NCI-H460 (cell line): ENCODE results near the gene GIGYF2. TPM values are rescaled to one million over a fixed set of nuclear protein-coding genes. Genes with fewer than 3 reads are reported as not detected.
A peak's percentile ranks its signal among the peaks of the same experiment; 100 is the strongest.
"Not testable (repeated sequence)": the region's sequence is repeated elsewhere in the genome, so short reads cannot be mapped to it uniquely, and the experiment has no call there.

Experiments used
- DNase-seq: peaks from one replicate; pipeline ENCODE4 v3.0.0-alpha.2; 2016; ENCODE audit warnings: low read depth; ENCODE audit errors: extremely low read depth
- total RNA-seq: library from RNA; depleted of rRNA; stranded (reverse); fragments of >200 nt; shearing (Covaris generic); gene quantifications from 2 replicates; pipeline ENCODE4 v1.2.3, GENCODE V29; 2014

The GIGYF2 gene
- total RNA-seq, 1 experiment from 2014 or later: 64.3 TPM

DNA sequence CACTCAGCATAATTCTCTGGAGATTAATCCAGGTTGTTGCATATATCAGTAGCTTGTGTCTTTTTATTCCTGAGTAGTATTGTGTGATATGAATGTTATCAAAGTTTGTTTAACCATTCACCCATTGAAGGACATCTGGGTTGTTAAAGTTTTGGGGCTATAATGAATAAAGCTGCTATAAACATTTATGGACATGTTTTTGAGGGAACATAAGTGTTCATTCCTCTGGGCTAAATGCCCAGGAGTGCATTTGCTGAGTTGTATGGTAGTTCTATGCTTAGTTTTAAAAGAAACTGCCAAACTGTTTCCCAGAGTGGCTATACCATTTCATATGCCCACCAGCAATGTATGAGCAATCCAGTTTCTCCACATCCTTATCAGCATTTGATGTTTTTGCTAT is 101.1 kb downstream of the GIGYF2 start:
- no peak for DNase-seq

DNA sequence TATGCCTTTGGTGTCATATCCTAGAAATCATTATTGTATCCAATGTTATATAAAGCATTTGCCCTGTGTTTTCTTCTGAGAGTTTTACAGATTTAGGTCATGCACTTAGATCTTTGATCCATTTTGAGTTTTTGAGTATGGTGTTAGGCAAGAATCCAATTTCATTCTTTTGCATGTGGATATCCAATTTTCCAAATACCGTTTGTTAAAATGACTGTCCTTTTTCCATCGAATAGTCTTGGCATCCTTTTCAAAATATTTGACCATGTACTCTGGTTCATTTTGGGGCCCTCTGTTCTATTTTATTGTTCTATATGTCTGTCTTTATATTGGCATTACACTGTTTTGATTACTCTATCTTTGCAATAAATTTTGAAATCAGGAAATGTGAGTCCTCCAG is 103.0 kb downstream of the GIGYF2 start:
- DNase-seq: no peak

DNA sequence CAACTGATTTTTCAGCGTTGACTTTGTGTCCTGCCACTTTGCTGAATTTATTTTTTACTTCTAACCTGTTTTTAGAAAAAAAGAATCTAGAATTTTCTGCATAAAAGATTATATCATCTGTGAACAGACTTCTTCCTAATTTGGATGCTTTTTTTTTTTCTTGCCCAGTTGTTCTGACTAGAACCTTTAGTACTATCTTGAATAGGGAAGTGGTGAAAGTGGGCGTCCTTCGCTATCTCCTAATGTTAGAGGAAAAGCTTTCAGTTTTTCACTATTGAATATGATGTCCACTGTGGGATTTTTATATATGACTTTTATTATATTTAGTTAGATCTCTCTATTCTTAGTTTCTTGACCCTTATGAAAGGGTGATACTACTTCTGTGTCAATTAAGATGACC is 105.0 kb downstream of the GIGYF2 start:
- no peak for DNase-seq

DNA sequence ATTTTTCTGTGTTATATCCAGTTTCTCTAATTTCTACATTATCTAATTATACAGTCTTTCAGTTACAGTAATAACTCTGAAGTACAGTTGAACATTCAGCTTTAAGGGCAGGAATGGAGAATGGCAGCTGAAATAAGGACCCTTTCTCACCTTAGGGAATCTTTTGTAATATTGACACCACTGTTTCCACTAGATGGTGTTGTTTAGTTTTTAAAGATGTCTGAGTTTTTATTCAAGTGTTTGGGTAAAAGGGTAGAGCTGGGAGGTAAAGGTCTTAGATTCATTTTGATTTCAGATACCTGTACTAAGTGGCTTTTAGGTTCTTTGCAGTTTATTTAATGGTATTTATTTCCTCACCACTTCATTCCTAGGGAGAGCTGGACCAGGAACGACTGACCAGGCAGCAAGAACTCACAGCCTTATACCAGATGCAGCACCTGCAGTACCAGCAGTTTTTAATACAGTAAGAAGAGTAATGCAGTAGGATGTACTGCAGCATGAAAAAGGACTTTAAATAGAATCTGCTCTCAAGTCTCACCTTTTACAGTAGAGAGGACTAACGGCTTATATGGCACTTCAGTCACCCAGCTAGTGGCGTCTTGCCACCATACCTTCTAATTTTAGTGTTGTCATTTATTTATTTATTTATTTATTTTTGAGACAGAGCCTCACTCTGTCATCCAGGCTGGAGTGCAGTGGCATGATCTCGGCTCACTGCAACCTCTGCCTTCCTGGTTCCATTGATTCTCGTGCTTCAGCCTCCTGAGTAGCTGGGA is 112.4 kb downstream of the GIGYF2 start:
- DNase-seq: no peak

DNA sequence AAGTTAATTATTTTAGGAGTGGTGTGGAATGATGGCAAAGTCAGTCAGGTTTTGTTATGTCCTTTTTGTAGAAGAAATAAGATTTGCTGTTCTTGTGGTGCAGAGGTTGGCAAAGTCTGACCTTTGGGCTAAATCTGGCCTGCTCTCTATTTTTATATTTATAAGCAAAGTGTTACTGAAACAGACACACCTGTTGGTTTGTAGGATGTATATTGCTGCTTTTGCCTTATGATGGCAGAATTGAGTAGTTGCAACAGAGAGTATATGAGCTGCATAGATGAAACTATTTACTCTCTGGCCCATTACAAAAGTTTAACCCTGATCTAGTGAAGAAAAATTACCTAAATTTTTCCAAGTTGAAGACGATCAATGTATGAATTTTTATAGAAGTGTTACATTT is 113.3 kb downstream of the GIGYF2 start:
- DNase-seq: no peak

DNA sequence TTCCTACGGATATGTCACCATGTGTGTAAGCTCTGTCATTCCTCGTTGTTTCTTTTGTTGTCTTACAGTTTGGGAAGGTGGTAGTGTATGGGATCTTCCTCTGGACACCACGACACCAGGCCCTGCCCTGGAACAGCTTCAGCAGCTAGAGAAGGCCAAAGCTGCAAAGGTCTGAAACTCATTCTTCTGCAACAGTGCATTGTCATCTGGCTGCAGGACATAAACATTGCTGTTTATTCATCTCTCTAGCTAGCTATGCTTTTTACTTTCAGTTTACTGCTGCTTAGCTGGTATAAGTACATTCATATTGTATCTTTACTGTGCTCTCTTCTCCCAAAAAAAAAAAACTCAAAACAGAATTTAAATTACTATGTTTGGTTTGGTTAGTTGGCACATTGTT is 118.4 kb downstream of the GIGYF2 start:
- DNase-seq: no peak

DNA sequence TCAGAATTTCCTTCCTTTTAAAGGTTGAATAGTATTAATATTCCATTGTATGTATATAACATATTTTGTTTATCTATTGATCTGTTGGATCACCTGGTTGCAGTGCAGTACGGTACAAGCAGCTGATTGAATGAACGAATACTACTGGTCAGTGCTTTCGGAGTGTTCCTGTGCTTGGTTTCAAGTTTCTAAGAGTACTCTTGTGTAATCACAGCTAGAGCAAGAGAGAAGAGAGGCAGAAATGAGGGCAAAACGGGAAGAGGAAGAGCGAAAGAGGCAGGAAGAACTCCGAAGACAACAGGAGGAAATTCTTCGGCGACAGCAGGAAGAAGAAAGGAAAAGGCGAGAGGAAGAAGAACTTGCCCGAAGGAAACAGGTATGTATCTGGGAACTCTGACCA is 119.5 kb downstream of the GIGYF2 start:
- no peak for DNase-seq

DNA sequence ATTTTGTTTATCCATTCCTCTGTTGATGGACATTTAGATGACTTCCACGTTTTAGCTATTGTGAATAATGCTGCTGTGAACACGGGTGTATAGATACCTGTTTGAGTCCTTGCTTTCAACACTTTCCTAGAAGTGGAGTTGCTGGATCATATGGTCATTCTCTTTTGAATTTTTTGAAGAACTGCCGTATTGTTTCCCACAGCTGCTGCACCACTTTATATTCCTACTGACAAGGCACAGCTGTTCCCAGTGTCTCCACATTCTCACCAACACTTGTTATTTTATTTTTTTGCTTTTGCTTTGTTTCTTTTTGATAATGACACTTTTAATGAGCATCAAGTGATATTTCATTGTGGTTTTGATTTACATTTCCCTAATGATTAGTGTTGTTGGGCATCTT is 120.6 kb downstream of the GIGYF2 start:
- no peak for DNase-seq

DNA sequence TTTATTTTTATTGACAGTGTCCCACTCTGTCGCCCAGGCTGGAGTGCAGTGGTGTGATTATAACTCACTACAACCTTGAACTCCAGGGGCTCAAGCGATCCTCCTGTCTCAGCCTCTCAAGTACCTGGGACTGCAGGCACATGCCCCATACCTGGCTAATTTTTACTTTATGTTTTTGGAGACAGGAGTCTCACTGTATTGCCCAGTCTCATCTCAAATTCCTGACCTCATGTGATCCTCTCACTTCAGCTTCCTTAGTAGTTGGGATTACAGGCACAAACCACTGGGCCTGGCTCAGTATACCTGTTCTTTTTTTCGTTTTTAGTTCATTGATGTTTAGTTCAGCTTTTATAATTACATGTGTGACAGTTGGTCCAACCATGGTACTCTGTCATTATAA is 132.9 kb downstream of the GIGYF2 start:
- DNase-seq: no peak

DNA sequence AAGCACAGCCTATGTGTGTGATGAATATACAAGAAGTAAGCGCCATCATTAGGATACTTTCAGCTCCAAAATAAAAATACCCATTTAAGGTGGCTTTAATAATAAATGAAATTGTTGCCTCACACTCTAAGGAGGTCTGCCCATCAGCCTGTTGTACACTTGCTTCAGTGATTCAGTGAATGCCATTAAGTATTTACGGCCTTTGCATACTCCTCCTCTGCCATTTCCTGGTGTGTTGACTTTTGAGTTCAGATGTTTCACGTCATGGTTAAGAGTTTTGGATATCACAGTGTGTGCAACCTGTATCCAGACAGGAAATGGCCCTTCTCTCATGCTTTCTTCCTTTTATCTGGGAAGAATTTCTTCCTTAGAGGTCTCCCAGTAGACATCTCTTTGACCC is 134.4 kb downstream of the GIGYF2 start:
- no peak for DNase-seq

DNA sequence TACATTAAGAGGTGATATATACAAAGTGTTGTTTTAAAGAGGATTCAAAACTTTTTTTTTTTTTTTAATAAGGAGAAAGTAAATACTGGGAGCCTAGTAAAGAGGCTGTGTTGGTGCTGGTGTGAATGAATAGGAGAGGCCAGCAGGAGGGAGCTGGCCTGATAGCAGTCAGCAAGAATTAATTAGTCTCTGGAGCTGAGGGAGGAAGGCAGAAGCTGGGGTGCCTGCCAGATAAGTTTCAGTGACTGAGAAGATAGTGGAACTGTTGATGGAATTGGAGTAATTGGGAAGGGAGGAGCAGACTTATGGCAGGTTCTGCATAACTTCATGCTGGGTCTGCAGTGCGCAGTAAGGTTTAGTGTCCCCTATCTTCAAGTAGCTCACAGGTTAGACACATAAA is 136.7 kb downstream of the GIGYF2 start:
- DNase-seq: no peak

DNA sequence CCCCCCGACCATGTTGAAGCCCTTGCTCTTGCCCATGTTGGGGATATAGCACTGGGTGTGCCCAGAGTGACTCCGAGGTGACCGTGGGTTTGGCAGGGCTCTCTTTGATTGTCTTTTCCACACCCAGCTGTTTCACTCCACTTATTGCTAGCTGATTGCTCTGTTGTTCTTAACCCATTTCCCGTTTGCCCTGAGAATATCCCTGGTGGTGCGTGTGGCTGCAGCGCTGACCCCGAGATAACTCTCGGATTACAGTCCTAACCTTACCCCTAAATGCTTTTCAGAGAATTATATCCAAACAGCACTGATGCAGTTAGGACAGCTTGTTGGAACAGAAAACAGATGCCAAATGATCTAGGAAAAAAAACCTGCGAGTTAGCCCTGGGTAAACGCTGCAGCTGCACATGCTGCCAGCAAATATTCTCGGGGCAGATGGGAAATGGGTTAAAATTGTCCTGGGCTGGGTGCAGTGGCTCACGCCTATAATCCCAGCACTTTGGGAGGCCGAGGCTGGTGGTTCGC is 138.6 kb downstream of the GIGYF2 start:
- no peak for DNase-seq

DNA sequence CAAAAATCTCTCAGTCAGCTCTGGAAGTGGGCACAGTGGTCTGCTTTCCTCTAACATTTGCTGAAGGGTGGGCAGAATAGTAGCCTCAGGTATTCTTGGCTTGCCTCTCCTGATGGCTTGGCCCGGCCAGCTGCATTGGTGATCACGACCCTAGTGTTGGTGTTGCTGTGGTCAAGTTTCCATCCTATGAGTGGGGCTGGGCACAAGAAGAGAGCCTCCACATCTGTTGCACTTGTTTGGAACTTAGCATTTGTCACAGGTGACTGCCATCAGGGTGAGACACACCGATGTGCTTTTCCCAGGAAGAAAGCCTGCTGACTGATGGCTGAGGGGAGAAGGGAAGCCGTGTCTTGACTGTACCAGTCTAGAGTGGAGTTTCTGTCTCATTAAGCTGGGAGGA is 139.8 kb downstream of the GIGYF2 start:
- DNase-seq: no peak

DNA sequence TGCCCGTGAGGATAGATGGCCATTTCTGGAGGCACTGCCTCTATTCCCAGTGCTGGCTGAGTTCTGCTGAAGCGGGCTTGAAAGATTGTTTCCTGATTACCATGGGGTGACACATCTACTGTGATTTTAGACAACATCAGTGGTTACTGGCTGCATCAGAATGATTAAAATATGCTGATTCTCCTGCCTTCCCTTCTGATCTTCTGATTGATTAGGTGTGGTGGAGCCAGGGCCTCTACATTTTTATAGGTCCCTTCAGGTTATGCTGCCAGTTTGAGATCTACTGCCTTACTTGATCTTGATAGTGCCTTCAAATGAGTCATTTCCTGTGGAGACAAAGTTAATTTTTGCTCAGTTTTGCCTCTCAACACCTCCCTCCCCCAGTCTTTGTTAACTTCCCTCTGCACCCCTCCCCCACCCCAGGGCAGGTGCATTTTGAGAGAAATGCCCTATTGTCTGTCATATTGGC is 141.3 kb downstream of the GIGYF2 start:
- DNase-seq: no peak

DNA sequence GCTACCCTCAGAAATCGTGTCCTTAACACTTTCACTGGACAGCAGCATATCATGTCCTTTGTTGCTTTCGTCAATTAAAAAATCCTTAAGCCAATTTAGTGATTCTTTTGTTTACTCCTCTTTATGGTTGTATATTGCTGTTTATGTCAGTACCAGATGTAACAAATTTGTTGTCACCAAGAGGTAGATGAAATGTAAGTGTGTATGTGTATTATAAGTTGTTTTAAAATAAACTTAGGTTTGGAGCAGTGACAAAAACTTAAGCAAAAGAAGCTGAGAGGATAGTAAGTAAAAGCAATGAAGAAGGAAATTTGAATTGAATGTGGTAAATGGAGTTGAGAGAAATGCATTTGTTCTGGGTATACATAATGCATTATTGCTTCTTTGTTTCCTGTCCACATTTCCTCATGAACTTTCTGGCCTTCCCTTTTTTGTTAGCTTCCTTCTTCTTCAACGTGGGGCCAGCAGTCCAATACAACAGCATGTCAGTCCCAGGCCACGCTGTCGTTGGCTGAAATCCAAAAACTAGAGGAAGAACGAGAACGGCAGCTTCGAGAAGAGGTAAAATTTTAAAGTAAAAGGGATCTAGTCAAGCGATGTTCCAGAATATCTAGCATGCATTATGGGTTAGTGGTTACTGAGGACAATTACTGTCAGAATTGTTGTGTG is 142.4 kb downstream of the GIGYF2 start:
- no peak for DNase-seq

DNA sequence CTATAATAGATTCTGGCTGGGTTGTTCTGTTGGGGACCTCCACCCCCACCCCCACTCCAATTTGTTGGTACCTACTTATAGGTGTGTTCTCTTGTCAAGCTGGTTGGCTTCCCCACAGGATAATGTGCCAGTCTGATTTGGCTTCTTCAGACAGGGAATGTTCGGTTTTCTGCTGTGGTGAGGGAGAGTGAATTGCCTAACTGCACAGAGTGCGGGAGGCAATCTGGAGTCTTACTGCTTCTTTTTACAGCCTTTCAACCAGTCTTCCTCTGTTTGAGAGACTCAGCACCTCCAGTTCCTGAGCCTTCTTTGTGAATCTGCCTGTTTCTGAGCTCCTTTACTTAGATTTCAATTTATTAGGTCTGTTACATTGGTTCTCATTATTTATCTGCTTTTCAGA is 145.6 kb downstream of the GIGYF2 start:
- DNase-seq: no peak

DNA sequence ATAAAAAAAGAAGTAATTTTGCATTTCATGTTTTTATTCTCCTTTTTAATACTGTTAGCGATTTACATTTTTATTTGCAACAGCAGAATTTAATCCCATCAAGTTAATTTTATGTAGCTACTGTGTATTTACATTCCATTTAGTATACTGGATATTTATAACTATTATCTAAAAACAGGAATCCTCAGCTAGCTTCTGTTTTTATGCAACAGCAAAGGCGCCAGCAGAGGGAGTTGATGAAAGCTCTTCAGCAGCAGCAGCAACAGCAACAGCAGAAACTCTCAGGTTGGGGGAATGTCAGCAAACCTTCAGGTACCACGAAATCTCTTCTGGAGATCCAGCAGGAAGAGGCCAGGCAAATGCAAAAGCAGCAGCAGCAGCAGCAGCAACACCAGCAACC is 146.7 kb downstream of the GIGYF2 start:
- DNase-seq: no peak

DNA sequence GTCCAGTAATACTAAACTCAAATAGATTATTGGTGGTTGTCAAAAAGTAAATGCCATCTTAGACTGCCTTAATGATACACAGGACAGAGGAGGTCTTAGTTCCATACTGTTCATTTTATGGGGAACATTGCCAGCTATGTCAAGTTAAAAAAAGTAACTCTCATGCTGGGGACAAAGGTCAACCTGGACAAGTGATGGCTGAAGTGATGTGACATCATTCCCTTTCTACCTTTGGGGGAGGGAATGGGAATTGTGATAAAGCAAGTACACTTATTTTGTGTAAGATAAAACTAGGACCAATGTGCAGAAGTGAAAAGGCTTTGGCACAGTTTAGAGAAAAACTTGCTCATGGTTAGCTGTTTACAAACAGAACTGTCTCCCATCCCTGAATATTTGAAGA is 148.9 kb downstream of the GIGYF2 start:
- no peak for DNase-seq

DNA sequence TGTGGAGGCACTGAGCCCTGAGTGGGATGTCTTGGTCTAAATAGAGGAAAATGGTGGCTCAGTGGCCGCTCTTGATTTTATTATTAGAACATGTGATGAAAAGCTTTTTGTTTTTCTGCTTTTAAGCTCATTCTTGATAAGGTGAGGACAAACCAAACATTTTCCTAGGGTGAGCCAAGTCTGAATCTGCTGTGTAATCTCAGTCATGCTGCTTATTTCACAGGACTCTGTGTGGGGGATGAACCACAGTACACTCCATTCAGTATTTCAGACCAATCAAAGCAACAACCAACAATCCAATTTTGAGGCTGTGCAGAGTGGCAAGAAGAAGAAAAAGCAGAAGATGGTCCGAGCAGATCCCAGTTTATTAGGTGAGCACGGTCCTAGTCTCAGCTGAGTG is 152.9 kb downstream of the GIGYF2 start:
- DNase-seq: no peak

DNA sequence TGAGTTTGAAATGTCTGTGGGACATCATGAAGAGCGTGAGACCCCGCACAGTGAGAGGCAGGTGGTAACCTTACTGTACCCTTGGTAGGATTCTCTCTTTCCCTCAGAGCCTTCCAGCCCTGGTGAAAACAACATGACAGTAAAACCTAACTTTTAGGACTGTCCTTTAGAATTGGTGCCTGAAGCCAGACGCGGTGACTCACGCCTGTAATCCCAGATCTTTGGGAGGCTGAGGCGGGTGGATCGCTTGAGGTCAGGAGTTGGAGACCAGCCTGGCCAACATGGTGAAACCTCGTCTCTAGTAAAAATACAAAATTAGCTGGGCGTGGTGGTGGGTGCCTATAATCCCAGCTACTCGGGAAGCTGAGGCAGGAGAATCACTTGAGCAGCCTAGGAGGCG is 154.9 kb downstream of the GIGYF2 start:
- DNase-seq: not testable (repeated sequence)

DNA sequence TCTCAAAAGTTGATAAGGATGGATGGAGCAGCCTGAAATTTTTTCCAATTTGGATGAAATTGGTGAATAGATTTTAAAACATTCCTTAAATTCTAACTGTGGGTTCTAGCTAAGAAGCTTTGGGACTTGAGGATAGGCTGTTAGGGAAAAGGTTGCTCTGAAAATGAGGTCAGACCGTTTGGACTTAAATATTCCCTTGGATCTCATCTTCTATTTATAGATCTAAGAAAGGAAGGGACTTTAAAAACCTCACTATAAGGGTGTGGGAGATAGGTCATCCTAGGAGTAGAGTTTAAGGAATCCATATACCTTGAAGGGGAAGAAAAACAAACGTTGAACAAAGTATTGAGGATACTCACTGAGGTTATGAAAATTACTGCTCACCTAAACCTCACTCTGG is 155.5 kb downstream of the GIGYF2 start:
- DNase-seq: no peak

DNA sequence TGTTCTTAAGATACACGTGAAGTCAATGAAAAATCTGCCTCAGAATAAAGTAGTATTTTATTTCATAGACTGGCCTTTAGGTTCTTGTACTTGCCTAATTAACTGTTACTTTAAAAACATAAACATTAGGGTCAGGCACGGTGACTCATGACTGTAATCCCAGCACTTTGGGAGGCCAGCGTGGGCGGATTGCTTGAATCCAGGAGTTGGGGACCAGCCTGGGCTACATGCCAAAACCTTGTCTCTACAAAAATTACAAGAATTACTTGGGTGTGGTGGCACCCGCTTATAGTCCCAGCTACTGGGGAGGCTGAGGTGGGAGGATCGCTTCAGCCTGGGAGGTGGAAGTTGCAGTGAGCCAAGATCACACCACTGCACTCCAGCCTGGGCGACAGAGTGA is 157.0 kb downstream of the GIGYF2 start:
- peak; percentile 28 for DNase-seq
